ENCODE results near the gene FSTL4.

The FSTL4 gene

DNA sequence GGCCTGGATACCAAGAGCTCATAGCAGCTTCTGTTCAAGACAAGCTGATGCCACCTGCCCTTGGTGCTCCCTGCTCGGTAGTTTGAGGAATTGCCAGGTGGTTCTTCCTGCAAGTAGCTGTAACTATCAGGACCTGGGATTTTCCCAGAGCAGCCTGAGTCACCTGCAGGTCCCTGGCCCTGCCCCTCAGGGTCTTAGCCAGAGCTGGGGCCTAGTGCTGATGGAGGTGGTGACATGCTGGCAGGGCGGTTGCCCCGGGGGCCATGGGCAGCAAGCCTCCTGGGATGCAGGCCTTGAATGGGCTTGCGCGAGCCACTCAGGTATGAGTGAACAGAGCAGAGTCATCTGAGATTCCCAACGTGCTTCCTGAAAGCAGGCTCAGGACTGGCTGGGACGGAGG is 298.3 kb downstream of the FSTL4 start:
- peak; percentile 67 for DNase-seq

DNA sequence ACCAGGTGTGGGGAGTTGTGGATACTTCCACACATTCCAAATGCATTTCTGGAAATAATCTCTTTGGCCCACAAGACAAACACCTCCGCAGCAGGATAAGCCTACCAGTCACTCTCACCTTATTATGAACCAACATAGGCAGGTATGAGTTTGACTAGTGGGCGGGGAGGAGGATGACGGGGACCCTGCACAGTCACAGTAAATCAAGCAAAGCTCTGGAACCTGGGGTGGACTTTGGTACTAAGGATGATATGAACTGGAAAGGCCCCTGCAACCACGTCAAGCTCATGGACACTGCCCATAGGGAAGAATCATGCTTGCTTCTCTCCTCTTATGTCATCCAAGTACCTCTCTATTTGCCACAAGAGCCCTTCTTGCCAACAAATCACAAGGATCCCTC is 301.2 kb downstream of the FSTL4 start:
- DNase-seq: no peak

DNA sequence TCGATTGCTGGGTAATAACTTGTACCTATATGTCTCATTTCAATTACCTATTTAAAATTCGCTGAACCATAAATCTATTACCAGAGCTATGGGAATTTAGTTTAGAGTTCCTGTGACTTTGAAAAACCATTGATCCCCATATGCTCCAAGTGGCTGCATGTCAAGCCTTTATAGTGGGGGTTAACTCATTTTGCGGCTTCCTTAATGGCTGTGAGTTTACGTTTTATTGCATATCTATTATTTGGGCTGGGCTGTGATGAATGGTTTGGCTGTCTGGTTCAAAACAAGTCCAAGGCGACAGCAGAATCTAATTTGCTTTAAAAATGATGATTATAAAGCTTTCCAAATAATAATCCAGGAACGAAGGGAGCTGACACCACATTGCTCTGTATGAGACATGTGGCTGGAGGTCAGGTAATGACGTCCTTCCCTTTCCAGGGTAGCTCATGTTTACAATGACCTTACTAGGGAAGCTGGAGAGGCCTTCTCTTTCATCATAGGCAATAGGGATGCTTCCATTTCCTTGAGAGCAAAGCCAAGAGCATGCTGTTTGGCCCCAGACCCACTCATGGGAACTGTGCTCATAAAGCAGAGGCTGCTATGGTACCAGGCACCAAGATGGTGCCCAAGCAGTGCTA is 302.2 kb downstream of the FSTL4 start:
- DNase-seq: no peak

DNA sequence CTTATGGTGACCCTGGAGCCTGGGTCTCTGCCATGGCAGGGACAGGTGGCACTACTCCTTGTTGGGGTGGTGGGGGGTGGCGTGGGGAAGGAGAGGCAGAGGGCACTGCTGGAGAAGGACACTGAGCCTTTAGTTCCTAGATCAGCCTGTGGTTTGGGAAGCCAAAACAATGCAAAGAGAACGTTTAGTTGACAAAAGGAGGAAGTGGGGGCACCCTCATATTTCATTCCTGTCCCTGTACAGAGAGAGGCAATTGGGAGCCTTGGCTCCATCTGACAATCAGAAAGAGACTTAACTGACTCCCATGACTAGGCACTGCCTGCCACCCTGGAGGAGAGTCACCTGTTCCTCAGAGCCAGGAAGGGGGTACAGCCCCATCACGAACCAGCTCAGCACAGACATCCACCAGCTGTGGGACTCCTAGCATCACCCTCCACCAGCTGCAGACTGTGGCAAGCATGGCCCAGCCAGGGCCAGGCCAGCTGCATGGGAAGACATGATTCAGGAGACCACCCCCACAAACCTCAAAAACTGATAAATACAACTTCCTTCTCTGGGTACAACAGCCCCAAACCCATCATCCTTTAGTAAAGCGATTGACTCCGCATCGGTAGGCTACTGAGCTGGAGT is 303.1 kb downstream of the FSTL4 start:
- DNase-seq: no peak

DNA sequence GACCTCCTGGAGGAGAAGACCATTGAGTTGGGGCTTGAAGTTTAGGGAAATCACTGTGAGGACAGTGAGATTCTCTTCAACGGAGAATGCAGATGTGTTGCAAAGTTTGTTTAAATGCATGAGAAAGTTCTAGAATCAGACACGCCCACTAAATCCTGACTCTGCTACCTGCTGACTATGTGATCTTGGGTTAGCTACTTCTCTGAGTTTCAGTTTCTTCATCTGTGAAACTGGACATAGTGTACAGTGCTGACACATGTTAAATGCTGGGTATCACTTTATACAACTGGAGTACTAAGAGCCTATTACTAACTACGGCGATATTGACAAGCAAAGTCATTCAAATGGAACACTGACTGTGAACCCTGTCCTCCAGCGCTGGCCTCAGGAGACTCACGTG is 305.1 kb downstream of the FSTL4 start:
- no peak for DNase-seq

DNA sequence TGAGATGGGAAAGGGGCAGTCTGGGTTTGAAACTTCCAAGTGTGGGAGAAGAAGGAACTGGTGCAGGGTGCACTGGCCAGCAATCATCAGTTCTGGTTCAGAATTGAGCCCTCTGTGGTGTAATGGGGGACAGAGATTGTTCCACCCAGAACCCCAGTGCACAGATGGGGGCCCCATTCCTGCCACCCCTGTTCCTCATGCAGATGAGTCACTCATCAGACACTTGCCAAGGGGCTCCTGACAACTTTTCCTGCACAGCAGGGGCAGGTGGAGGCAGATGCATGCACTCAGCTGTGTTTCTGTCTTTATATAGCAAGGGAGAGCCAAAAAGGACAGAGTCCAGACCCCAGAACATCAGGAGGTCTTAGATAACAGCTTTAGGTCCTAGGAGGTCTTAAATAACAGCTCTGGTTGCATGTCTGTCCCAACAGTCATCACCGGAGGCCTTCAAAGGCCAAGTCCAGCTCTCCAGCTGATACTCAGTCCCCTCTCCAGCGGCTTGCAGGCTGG is 307.6 kb downstream of the FSTL4 start:
- peak; percentile 84 for DNase-seq

DNA sequence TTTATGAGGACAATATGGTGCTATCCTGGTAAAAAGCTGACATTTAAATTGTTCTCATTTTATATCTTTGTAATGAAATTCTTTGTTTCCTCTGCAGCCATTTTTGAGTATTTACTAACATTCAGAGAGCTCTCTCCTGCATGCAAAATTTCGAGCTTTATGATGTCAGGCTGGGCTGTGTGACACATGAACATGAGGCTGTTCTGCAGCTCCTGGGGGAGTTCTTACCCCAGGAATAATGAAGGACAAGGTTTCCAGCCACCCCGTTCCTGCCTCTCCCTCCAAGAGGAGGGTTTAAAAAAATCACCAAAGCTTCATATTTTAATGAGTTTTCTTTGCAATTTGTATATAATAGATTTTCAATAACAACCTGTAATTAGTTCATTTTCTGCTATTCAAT is 308.2 kb downstream of the FSTL4 start:
- peak; percentile 90 for DNase-seq

DNA sequence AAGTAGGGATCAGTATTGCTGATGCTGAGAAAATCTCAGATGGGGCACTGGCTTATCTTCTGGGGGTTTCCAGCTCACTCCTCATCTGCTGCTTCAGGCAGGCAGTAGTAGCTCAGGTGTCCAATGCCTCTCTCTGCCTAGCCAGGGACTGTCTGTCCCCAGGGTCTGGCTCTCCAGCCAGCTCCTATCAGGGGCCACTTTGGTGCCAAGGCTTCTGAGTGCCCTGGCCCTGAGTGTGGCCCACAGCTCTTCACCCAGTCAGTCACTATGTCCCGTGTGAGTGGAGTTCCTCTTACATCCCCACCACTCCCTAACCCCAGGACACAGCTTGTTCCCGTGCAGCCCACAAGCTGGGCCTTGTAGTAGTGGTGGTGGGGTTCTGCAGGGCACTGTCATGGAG is 309.0 kb downstream of the FSTL4 start:
- DNase-seq: no peak

DNA sequence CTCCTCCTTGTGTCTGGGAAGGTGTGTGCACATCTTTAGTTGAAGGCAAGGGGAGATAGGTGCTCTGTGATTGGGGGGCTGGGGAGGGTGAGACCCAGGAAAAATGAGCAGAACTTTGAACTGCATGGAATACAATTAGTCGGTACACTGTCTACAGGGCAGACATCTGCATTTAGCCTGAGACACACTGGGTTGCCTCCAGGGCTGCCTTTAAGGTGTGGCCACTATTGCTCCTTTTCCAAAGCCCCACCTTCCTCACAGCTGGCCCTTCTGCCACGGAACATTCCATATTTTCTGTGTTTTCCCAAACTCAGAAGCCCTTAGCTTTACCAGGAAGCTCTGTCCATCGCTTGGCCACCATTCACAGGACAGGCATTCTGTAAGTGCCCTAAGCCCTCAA is 312.6 kb downstream of the FSTL4 start:
- no peak for DNase-seq

DNA sequence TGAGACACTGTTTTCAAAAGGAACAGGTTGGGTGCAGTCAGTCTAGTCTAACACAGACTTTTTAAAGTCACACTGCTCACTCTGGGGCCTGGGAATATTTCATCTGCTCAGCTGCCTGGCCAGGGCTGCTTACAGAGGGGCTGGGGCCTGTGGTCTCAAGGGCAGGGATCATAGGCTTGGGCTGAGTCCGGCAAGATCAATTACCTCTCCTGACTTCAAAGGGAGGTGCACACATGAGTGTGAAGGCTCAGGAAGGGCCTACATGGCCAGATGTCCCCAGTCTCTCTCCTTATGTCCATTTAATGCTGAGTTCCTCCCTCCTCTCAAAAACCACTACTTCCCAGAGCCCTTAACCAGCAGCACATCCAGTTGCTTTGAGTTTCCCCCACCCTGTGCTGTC is 313.3 kb downstream of the FSTL4 start:
- DNase-seq: no peak

DNA sequence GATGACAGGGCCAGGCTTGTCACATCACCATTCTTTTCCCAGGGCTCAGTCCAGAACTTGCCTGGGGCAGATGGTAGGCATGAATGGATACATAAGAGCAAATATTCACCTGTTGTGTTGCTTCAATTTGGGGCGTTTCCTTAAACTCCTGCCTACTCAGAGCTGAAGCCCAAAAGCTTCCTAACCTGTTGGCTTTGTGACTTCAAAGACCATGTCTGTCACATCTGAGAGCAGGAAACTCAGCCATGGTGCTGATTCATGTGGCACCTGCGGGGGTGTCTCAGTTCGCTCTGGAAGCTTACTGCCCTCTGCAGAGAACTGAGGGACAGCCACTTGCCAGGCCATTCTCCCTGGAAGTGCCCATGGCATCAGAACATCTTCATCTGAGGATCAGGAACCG is 313.9 kb downstream of the FSTL4 start:
- peak; percentile 84 for DNase-seq

DNA sequence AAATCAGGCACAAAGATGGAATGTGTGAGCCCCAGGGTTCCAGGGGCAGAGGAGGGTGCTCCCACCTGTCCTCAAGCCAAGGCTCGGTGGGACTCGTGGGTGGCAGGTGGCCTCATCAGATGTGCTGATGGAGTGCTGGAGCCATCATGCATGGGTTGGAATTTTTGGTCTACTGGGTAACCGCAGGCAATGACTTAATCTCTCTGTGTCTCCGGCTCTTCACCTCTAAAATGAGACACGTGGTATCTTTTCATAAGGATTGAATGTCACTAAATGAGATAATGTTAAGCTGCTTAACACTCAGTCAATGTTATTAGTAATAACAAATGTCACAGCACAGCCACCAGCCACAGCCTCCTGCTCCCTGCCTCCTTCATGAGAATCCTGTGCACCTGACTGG is 315.0 kb downstream of the FSTL4 start:
- no peak for DNase-seq

DNA sequence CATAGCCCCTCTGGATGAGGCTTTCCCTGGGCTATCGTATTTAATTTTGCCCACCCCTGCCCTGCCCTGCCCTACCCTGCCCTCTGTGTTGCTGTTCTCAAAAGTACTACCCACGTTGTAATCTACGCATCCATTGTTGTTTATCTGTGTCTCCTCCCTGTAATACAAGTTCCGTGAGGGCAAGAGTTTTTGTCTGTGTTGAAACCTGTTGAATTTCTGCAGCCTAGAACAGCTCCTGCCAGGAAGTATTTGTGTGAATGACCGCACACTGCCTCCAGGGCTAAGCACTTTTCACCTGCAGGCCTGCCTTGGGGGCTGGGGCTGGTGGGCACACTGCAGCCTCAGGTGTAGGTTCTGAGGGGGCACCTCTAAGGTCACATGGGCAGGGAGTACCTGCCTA is 315.7 kb downstream of the FSTL4 start:
- no peak for DNase-seq

DNA sequence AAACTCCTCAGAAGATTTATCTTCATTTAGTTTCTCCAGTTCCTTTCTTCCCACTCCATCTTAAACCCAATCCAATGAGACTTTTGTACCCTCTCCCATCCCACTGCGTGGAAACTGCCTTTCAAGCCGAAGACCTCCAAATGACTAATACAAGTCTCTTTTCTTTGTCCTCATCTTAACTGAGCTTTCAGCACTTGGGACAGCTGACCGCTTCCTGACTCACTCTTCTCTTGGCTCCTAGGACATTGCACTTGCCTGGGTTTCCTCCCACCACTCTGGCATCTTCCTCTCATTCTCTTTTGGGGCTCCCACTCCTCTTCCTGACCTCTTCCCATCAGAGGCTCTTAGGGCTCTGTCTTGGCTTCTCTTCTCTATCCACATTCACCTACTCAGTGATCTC is 316.8 kb downstream of the FSTL4 start:
- no peak for DNase-seq

DNA sequence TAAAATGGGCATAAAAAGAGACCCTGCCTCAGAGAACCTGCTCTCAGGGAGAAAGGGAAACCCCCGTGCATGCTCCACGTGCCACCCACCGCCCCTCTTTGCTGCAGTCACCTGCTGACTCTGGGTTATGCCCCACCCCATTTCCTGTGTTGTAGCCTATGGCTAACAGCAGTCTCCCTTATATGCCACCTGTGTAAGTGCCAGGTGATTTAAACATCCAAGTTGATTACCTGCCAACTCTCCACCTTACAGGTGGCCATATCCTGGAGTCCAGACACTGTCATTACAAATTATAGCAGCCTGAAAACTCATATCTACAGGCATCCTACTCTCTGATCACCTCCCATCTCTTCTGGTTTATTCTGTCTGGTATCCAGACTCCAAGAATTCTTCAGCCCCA is 318.0 kb downstream of the FSTL4 start:
- DNase-seq: peak; percentile 97

DNA sequence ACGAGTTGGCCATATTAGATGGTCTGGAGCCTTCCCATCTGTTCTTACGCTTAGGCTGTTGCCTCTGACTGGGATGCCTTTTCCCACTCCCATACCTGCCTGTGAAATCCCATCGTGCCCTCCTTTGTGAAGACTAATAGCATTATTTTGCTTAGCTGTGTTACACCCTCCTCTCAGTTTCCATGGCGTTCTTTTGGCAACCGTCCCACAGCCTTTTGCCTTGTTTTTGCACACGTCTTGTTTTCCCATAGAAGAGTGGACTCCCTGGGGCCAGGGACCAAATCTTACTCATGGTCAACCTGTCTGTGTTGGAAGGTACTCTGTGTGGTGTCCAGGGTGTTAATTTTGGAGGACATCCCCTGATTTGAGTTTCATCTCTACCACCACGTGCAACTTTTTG is 318.4 kb downstream of the FSTL4 start:
- DNase-seq: peak; percentile 94

DNA sequence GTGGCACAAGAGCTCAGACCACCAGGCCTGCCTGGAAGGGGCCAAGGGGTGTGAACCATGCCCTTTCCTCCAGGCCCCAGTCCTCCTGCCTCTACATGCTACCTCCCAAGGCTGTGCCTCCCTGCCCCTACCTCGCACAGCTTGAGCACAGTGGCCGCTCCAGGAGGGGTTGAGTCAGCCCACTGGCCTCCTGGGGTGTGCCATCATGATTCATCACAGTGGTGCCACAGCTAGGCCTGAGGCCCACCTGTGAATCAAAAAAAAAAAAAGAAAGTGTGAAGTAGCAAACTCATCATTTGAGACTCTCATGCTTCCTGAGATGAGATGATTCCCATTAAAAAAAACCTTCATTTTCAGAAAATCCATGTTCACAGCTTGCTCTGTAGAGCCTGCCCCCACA is 320.0 kb downstream of the FSTL4 start:
- DNase-seq: peak; percentile 87

DNA sequence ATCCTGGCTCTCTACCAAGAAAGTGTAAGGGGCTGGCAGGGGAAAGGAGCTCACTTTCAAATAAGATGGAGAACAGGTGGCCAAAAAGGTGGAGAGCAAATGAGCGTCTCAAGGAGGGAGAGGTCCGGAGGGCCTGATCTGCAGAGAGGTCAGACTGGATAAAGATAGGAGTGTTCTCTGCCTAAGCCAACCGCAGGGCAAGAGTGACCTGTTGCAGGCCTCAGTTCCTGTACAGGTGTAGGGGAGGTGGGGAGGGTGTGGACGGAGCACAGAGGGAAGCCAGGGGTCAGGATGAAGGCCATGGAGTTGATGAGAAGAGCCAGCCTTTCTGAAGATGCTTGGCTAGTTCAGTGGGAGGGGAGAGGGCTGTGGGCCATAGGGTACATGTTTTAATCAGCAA is 320.8 kb downstream of the FSTL4 start:
- no peak for DNase-seq

DNA sequence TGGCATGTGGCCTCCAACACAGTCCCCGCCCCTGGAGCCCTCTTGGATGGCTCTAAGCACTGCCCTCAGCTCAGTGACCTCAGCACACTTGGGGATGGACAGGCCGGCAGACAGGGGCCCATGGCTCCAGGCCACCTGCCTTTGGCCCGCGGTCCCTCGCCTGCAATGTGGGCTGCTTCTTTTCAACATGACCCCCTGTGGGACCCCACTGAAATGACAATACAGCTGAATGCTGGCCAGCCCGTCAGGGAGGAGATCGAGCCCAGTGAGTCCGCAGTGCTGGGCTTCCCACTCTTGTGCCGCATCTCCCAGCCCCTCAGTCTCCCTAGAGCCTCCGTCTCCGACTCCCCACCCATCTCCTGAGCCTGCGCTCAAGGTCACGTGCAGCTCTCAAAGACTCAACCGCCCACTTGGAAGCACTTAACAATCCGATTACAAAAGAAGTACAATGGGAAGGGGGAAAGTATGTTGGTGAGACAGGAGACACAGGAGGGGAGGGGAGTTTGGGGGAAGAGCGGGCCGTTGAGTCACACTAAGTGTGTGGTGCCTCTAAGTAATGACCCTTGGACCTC is 321.6 kb downstream of the FSTL4 start:
- peak; percentile 54 for DNase-seq

DNA sequence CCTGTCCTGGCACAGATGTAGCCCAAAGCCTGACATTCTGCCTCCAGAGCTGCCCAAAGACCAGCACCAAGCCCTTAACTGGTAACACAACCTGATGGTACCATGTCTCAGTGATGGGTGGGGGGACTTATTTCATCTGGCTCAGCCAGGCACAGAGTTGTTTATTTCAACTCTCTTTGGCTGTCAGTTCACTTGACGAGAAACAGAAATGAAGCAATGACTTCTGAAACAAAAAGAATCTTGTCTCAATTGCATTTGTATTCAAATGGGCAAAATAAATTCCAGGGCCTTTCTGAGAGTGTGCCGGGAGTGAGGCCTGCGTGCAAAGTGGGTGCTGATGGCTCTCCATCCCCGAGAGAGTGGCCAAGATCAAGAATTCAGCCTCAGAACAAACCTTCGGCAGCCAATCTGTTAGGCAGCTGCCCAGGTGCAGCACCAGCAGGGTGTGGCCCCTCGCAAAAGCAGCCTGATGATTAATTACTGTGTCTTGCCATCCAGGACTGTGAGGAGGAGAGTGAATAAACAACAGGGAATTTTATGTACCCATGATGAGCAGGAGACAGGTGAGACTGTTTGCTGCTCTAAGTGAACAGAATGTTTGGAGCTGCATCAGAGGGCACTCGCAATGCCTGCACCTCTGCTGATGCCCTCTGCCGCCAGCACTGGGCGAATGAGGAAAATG is 322.5 kb downstream of the FSTL4 start:
- DNase-seq: peak; percentile 98

DNA sequence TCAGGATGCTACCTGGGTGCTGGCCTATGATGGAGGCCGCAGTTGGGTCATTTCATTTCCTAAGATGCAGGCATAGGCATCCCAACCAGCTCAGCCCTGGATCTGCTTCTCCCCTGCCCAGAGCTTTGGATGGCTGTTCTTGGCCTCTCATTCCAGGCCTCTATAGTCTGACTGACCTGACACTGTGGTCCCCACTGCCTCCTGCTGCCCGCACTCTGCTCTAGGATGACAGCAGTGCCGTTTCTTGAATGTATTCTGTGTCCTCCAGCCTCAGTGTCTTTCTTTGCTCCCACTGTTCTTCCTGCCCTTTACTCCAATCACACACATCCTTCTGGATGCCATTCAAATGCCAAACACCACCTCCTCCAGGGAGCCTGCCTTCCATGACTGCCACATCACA is 324.8 kb downstream of the FSTL4 start:
- peak; percentile 48 for DNase-seq

DNA sequence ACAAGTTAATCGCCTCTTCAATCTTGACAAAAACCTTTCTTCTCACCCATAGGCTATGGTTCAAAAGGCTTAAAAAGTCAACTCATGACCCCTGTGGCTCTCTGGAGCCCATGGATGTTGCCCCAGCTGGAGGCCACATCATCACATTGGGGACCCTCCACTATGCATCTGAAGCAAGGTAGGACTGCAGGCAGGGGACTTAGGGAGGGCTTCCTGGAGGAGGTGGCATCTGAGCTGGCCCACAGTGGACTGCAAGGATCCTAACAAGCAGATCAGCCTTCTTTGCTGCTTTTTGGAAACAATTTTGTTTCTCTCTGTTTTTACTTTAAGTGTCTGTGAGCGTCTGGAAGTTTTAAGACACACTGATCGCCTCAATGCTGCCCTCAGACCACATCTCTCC is 325.9 kb downstream of the FSTL4 start:
- DNase-seq: no peak

DNA sequence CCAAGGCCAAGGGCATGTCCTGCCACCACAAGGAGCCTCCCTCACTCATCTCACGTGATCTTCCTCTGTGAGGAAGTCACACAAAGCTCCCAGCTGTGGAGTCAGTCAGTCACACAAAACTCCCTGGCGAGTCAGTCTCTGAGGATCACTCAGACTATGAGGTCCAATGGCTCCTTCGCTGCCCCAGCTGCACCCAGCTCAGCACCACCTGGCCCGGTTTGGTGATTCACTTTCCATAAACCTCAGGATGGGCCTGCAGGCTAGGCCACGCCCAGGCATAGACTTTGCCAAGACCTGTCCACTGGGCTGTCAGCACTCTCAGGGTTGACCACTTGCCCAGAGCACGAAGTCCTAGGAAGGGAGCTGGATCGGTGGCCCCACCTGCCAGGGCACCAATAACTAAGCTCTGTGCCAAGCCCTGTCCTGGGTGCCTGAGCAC is 326.7 kb downstream of the FSTL4 start:
- peak; percentile 24 for DNase-seq

DNA sequence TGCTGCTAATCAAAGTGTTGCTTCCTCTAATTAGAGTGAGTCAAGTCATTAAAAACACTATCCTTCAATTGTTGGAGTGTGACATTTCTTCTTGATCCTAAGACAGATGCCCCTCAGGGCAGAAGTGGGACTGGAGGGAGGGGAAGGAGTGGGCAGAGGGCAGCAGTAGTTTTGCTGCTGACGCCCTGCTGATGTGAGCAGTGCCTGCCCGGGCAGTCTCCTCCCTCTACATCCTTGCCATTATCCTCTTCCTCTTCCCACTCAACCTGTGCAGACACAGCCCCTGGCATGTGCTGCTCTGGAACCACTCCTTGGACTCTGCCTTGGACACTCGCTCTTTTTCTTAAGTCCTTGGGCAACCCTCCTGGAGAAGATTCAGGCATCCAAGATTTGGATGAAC is 328.0 kb downstream of the FSTL4 start:
- DNase-seq: peak; percentile 65

All from NCI-H69 (cell line).